Endothelial cell of umbilical vein (primary cell): ENCODE results near the gene CFAP20DC.

Experiments used
- CTCF ChIP-seq, 2 donors: IDR thresholded peaks; 1 replicate in 1 of 2; 2 replicates in 1 of 2; pipeline ENCODE4 v1.5.1; 2011; ENCODE audit warnings: low read length in 2 of 2, mild to moderate bottlenecking in 2 of 2, moderate library complexity in 2 of 2, control low read depth in 1 of 2, inconsistent platforms in 1 of 2, low read depth in 1 of 2; ENCODE audit not compliant: insufficient read depth in 1 of 2; ENCODE audit errors: extremely low read depth in 1 of 2
- POLR2A ChIP-seq: IDR thresholded peaks from 2 replicates; pipeline ENCODE4 v1.6.1; 2012; ENCODE audit warnings: low read depth, mild to moderate bottlenecking, control low read depth, low read length
- POLR2AphosphoS5 ChIP-seq: IDR thresholded peaks from 2 replicates; pipeline ENCODE4 v1.6.1; 2012; ENCODE audit warnings: low read depth, mild to moderate bottlenecking, control low read depth, low read length, moderate library complexity; ENCODE audit not compliant: insufficient read depth
- TF ChIP-seq, protein P1 (sequence below): IDR thresholded peaks from 2 replicates; pipeline ENCODE4 v1.6.1; 2011; ENCODE audit not compliant: insufficient read depth, insufficient read length

DNA sequence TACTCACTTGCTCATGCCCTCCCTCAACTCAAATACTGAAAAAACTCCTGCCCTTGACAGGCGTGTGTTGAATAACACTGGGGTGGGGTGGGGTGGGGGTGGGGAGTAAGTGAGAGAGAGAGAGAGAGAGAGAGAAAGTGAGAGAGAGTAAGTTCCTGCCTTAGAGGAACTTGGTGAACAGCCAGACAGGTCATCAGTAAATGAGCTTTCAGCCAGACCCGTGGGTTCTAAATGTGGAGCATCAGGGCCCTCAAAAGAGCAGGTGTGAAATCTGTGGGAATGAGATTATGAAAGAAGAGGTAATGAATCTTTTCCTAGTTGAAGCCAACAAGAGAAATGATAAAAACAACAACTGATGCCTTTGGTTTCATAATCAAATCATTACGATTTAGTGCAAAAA lies 248.9 kb downstream of the CFAP20DC start:
- TF ChIP-seq POLR2AphosphoS5 (no peak), CTCF (IDR thresholded peaks at IDR 0.05; ENCODE audit: extremely low read depth in 1 of 2, insufficient read depth in 1 of 2, low read depth in 1 of 2, low read length in 2 of 2) (no peak), POLR2A (no peak)
- TF ChIP-seq, protein P1, sequence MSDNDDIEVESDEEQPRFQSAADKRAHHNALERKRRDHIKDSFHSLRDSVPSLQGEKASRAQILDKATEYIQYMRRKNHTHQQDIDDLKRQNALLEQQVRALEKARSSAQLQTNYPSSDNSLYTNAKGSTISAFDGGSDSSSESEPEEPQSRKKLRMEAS = no peak
